HG03442 (cell line): Measurements from ENCODE around the gene PNPLA8.

Source experiments
- ATAC-seq: cut with Tn5 transposase; IDR thresholded peaks from one replicate; pipeline ENCODE4 v1.9.1; 2021; ENCODE audit warnings: mild to moderate bottlenecking, moderate library complexity; ENCODE audit not compliant: unreplicated experiment

The PNPLA8 gene

GRCh38 chr7:108448584-108449505, 77.1 kb downstream of the PNPLA8 start:
- no peak for ATAC-seq

- ATAC-seq: no peak
Observed at GRCh38 chr7:108442039-108442568, 83.8 kb downstream of the PNPLA8 start.

- no peak for ATAC-seq
Observed at GRCh38 chr7:108441392-108441955, 84.5 kb downstream of the PNPLA8 start.

GRCh38 chr7:108440613-108441012, 85.3 kb downstream of the PNPLA8 start:
- ATAC-seq: no peak

DNA sequence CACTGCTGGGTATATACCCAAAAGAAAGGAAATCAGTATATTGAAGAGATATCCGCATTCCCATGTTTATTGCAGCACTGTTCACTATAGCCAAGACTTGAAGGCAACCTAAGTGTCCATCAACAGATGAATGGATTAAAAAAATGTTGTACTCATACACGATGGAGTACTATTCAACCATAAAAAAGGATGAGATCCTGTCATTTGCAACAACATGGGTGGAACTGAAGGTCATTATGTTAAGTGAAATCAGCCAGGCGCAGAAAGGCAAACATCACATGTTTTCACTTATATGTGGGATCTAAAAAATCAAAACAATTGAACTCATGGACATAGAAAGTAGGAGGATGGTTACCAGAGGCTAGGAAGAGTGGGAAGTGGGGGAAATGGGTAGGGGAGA, 89.0 kb downstream of the PNPLA8 start:
- ATAC-seq: no peak

DNA sequence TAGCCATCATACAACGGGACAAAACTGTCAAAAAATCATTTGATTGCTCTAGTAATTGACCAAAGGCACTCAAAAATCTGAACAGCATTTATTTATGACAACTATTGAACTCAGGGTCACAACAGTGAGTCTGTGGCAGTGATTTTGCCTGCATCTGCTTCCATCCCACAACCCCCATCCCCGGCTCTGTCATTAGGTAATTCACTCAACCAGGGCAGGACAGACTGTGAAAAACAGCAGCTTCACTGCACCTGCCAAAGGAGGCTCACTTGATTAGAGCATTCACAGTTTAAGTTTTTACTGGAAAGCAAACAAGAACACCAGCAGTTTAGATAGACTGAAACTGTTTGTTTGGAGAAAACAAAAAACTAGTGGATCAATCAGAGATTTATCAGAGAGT, 91.9 kb downstream of the PNPLA8 start:
- no peak for ATAC-seq

- ATAC-seq: no peak
Observed at GRCh38 chr7:108431099-108431498, 94.8 kb downstream of the PNPLA8 start.

DNA sequence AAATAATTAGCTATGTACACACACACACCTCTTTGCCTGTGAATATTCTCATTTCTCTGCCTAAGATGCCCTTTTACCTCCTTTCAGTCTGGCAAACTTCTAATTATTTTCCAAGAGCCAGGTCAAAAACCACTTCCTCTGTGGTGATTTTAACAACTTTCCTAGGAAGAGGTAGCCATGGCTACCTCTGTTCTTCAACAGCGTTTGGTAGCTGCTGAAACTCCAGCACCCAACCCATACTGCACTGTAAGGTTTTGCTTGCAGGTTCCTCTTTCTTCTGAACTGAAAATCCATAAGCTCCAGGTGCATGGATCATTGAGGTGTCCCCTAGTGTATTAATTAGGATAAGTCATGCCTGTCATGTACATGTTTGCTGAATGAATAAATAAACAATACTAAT, 95.3 kb downstream of the PNPLA8 start:
- no peak for ATAC-seq

GRCh38 chr7:108427766-108428165, 98.2 kb downstream of the PNPLA8 start:
- no peak for ATAC-seq

GRCh38 chr7:108425714-108426275, 100.1 kb downstream of the PNPLA8 start:
- ATAC-seq: no peak

- ATAC-seq: no peak
Observed at GRCh38 chr7:108424013-108424412, 101.9 kb downstream of the PNPLA8 start.

- no peak for ATAC-seq
Observed at GRCh38 chr7:108423089-108423989, 102.6 kb downstream of the PNPLA8 start.

DNA sequence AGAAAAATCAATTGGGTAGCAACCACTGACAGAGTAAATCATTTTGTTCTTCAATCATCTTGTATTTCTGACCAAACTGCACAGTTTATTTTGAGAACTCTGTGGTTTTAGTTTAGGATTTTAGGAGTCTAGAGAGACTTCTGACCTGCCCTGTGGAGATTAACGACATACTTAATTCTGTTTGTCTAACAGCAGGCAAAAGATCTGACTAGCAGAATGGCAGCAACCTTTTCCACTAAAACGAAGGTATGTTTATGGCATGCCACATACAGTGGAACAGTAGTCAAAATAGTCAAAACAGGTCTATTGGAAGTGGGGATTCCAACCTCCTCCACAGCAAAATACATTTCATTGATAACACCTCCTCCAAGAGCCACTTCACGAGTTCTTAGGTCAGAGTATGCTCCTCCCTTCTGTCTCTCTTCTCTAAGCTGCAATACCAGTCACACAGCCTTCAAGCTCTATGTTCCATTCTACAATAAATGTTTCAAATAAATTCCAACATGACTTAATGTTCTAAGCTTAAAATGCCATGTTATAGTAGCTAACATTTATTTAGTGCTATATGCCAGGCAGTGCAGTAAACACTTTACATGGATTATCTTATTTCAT, 104.1 kb downstream of the PNPLA8 start:
- no peak for ATAC-seq
